GM19035 (cell line): ENCODE data around the gene CD70.
A peak's percentile ranks its signal among the peaks of the same experiment; 100 is the strongest.
"Not testable (repeated sequence)": the region's sequence is repeated elsewhere in the genome, so short reads cannot be mapped to it uniquely, and the experiment has no call there.

ENCODE experiments used
- ATAC-seq: cut with Tn5 transposase; IDR thresholded peaks from one replicate; pipeline ENCODE4 v1.9.1; 2021; ENCODE audit not compliant: unreplicated experiment

Gene CD70

GRCh38 chr19:6590827-6591319, at the start of gene CD70:
Gene CD70, minus strand, starts transcription at chr19:6591150. Its CDS starts 148 bp downstream, at chr19:6591002.
- ATAC-seq, result peak; percentile 58

- ATAC-seq, result not testable (repeated sequence)
Measured at GRCh38 chr19:6640333-6640732, 49.4 kb upstream of the CD70 start.

- ATAC-seq, result no peak
Measured at GRCh38 chr19:6639439-6639838, 48.5 kb upstream of the CD70 start.

GRCh38 chr19:6633456-6633813, 42.5 kb upstream of the CD70 start:
- ATAC-seq, result not testable (repeated sequence)

- not testable (repeated sequence) for ATAC-seq
Measured at GRCh38 chr19:6632747-6633455, 42.0 kb upstream of the CD70 start.

- no peak for ATAC-seq
Measured at GRCh38 chr19:6632002-6632621, 41.2 kb upstream of the CD70 start.

- ATAC-seq, result no peak
Measured at GRCh38 chr19:6626764-6627163, 35.8 kb upstream of the CD70 start.

GRCh38 chr19:6617374-6617773, 26.4 kb upstream of the CD70 start:
- ATAC-seq, result no peak

- no peak for ATAC-seq
Measured at GRCh38 chr19:6616011-6616410, 25.1 kb upstream of the CD70 start.

GRCh38 chr19:6613711-6614110, 22.8 kb upstream of the CD70 start:
- no peak for ATAC-seq

GRCh38 chr19:6610934-6611852, 20.2 kb upstream of the CD70 start:
- no peak for ATAC-seq

GRCh38 chr19:6608940-6609339, 18.0 kb upstream of the CD70 start:
- no peak for ATAC-seq

- not testable (repeated sequence) for ATAC-seq
Measured at GRCh38 chr19:6608146-6608545, 17.2 kb upstream of the CD70 start.

GRCh38 chr19:6606276-6607070, 15.5 kb upstream of the CD70 start:
- not testable (repeated sequence) for ATAC-seq

- no peak for ATAC-seq
Measured at GRCh38 chr19:6604906-6605305, 14.0 kb upstream of the CD70 start.

- ATAC-seq, result no peak
Measured at GRCh38 chr19:6602729-6603114, 11.8 kb upstream of the CD70 start.

GRCh38 chr19:6601537-6602052, 10.6 kb upstream of the CD70 start:
- peak; percentile 78 for ATAC-seq

GRCh38 chr19:6600951-6601536, 10.1 kb upstream of the CD70 start:
- ATAC-seq, result not testable (repeated sequence)

GRCh38 chr19:6599866-6600454, 9.0 kb upstream of the CD70 start:
- no peak for ATAC-seq
